CD4-positive, alpha-beta T cell treated with Interleukin-2 at 100 ng/mL for 4 hours (primary cell): ENCODE measurements around the gene MID1IP1.

Experiments used
- DNase-seq: peaks from one replicate; pipeline ENCODE4 v3.0.0-alpha.2; 2020; ENCODE audit warnings: low spot score

Gene MID1IP1

DNA sequence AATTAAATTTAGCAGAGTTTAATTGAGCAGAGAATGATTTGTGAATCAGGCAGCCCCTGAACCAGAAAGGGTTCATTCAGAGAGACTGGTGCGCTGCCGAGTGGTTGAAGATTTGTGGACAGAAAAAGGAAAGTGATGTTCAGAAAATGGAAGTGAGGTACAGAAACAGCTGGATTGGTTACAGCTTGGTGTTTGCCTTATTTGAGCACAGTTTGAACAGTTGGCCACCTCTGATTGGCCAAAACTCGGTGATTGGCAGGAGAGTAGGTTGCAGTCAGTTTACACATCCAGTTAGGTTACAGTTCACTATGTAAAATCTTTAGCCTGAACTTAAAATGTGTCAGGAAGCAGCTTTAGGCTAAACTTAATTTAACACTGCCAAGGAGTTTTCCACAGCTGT lies 14.9 kb downstream of the MID1IP1 start:
- peak; percentile 43 for DNase-seq

DNA sequence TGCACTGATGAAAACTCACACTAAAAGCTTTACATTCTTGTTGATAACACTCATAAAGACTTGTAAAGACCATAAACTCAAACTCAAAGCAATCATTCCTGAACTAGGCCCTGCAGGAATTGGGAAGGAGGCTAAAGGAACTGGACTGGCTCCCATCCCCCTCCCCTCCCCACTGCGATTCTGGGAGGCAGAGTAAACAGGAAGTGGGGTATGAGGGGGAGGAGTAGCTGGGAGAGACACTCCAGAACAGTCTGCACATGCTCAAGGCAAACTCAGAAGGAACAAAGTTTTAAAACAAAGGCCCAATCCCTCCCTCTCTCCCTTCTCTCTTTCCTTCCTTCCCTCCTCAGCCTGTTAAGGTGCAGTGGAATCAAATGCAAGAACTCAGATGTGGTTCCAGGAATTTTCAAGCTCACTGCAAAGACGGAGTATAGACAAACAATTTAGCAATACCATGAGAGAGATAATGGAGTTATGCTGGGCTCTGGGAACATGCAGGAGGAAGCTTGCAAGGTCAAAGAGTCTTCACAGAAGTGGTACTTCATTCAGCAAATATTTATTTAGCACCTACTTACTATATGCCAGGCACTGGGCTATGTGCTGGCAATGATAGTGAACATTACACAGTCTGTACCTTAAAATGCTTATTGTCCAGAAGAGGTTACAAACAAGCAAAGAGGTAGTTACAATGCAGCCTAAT lies 15.9 kb downstream of the MID1IP1 start:
- no peak for DNase-seq

DNA sequence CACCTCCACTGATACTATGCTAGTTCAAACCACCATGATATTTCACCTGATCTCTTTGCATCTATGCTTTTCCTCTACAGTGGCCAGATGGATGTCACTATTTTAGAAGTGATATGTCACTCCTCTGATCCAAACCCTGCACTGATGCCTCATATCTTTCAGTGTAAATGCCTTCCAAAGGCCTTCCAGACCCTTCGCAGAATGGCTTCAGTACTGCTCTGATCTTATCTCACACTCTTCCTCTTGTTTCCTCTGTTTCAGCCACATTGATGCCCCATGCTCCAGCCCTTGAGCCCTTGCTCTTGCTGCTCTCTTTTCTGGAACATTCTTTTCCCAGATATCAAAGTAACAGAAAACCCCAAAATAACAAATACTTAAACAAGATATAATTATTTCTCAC lies 17.9 kb downstream of the MID1IP1 start:
- DNase-seq: no peak

DNA sequence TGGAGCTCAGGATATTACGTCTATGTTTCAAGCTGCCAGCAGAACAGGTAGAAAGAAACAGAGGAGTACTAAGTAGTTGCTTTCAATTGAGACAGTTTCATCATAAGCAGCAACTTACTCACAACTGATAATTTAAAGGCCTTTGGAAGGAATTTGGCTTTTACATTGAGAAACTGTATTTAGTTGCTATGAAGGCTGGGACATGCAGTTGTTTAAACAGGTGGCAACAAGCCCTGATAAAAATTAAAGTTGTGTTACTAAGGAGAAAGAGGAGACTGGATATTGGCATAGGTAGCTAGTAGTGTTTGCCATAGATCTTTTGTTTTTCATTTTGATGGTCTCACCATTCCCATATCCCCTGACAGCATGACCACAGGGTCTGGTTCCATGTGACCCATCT lies 18.4 kb downstream of the MID1IP1 start:
- no peak for DNase-seq

DNA sequence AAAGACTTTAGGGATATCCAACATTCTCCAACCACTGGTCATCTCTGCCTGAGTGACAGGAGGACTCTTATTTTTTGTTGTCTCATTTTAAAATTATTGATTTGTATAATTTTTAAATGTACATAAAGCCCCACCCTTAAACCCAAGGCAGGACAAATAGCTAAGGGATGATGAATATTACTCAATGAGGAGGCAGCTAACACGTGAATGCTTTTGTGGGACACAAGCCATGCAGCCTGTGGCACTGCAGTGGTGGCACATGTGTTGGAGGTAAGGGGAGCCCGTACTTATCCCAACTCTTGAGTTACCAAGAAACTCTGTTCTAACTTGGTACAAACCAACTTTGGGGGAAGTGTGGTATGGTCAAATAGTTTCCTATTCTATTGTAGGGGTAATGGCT lies 19.5 kb downstream of the MID1IP1 start:
- DNase-seq: no peak

DNA sequence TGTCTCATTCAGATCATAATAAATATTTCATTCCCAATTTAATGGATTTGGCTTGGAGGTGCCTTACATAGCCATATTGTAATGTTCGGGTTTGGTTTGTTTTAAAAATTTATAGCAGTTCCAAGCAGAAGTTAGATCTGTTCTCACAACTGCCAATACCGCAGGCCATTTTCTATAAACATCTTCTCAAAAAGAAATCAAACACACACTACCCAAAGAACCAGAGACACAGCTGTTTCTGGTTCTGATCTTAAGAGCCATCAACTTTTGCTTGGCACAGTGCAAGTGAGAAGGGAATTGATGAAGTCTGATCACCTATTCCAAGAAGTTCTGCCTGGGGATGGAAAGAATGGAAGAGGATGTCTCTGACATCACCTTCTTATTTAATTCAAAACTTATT lies 22.9 kb downstream of the MID1IP1 start:
- no peak for DNase-seq

DNA sequence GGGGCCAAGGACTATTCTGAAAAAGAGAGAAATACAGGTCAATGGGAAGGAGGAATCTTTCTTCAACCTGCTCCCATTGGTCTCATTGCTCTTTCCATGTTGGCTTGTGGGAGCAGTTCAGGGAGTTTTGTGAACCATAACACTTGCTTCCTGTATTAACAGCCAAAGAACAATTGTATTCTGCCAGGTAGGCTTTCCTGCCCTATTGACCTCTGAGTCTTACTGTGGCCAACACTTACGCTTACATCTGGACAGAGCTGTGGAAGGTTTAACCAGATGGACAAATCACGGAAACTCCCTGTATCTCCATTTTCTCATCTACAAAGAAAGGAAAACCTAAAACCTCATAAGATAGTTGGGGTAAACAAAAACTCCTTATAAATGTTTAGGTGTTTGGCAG lies 30.7 kb downstream of the MID1IP1 start:
- no peak for DNase-seq

DNA sequence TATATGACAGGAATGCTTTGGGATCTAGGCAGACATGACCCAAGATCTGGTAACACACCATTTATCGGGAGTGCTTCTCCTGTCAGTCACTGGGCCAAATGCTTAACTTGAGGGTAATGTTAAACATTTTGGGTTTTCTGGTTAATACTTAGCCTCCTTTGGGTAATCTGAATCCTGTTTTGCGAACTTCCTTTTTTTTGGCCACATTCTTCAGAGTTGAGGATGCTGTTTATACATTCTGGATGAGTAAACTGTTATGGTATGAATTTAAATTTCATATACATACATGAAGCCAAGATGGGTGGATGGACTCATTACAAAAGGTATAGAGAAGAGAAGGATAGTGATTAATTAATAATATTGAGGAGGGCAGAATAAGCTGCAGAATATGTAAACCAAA lies 36.1 kb downstream of the MID1IP1 start:
- no peak for DNase-seq

DNA sequence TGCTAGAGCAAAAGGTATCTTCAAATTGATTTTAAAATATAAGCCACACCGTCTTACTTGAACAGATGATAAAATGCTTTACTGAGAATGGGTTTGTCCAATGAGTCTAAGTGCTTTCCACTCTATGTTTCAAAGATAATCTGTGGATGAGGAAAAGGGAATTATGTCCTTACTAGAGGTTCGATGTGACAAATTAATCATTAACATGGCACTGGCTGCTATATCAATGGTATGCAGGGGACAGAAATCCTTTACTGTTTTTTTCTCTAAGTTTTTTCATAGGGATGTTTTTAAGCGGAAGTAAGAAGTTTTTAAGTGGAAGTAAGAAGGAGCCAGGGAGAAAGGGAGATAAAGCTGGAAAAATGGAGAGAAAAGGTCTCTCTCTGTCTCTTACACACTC lies 38.0 kb downstream of the MID1IP1 start:
- DNase-seq: no peak

DNA sequence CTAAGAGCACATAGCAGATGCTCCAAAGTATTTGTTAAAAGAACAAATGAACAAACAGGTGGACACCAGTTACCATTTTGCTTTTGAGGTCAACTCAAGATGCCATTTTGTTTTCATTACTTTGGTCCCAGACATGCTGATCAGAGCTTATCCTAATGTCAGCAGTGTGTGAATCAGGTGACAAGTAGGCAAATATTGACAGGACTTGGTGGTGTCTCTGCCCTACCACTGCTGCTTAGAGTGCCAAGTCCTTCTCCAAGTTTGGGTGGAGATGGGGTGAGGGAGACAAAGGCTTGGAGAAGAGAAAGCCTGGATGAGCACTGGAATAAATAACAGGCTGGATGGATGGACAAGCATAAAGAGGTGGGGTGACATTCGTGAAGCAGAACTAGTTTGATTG lies 38.7 kb downstream of the MID1IP1 start:
- DNase-seq: no peak

DNA sequence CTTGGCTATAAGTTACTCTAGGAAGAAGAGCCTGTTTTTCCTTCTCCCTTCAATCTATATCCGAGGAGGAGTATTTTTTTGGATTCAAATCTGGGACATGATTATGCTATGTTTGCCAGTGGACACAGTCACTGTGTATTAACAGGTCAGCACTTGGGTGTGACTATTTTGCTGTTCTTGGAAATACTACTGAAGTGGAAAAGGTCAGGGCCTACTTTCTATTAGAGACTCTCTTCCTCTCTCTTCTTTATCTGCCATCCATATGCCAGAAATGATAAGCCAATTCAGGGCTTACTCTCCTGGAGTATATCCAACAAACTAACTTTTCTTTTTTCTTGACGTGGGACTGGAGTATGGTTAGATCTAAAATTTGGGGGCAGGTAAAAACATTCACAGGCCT lies 40.5 kb downstream of the MID1IP1 start:
- DNase-seq: no peak

DNA sequence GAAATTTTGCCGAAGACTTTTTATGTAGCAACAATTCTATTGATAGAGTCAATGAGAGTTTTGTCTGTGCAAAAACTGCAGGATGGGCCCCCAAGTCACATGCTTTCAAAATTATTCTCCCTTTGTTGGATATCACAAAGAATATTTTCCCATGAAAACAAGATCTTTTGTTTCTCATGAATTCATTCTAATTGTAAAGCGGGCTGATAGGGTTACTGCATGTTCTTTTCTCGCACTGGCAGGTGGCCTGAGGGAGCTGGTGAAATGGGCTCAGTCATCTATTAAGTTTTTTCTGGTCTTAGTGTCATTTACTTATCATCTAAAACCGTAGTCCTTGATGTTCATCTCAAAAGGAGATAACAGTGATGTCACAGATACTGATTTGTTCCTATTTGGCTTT lies 44.2 kb downstream of the MID1IP1 start:
- DNase-seq: no peak

DNA sequence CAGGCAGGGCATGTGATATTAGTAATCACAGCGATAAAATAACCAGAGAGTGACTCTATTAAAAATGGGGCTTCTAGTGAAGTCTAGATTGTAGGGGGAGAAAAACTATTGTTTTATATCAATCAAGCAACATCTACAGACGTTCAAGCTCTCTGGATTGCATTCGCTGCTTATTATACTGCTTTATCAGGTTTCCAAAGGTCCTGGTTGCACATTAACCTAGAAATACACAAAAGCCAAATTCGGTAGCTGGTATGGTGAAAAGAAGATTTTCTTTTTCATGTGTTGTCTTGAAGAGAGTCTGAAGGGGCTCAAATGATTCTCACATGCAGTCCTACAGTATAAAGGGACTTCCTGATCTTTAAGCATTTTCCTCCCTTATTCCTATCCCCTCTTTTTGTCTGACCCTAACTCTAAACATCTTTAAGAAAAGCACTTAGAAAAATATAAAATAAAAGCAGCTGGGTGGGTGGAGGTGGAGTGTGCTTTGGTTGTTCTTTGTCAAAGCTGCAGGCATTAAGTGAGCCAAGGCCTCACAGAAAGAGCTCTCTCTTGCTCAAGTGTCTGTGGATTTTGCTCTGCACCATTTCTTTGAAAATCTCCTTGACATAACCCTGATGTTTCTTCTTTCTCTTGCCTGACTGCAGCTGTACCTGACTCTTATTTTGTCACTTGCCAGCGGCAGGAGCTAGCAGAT lies 46.1 kb downstream of the MID1IP1 start:
- no peak for DNase-seq

DNA sequence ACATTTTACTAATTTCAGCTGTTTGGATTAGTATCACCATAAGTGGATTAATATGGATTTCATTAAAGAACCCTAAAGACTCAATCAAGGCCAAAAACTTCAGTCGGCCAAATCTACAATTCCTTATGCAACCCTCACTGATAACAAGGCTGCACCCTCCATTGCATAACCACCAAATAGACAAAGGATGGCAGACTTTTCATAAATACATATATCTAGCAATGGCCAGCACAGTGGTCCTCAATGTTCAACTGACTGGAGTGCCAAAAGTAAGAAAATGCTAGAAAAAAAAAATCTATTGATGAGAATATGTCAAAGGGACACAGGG lies 46.6 kb downstream of the MID1IP1 start:
- no peak for DNase-seq

DNA sequence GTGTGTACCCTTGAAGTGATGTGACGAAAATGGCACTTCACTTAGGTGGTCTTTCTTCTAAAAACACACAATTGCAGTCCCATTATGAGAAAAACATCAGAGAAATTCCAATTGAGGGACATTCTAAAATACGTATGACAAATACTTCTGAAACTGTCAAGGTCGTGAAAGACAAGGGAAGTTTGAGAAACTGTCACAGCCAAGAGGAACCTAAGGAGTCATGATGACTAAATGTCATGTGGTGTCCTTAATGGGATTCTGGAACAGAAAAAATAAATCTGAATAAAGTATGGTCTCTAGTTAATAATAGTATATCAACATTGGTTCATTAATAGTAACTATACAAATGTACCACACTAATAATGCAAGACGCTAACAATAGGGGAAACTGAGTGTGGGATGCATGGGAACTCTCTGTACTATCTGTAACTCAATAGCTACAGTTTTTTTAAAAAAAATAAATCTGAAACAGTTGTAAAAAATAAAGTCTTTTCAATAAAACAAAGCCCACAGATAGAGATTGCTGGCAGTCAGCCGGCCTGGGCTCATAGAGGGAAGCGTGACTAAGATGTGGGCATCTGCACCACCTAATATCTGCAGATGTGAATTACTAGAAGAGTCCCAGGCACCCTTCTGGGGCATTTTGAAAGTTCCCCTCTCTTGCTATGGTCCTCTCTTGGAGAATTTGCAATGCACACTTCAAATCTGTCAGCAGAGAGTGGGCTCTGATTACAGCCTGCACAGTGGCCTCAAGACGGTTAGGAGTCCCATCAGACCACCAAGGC lies 47.6 kb downstream of the MID1IP1 start:
- DNase-seq: no peak

DNA sequence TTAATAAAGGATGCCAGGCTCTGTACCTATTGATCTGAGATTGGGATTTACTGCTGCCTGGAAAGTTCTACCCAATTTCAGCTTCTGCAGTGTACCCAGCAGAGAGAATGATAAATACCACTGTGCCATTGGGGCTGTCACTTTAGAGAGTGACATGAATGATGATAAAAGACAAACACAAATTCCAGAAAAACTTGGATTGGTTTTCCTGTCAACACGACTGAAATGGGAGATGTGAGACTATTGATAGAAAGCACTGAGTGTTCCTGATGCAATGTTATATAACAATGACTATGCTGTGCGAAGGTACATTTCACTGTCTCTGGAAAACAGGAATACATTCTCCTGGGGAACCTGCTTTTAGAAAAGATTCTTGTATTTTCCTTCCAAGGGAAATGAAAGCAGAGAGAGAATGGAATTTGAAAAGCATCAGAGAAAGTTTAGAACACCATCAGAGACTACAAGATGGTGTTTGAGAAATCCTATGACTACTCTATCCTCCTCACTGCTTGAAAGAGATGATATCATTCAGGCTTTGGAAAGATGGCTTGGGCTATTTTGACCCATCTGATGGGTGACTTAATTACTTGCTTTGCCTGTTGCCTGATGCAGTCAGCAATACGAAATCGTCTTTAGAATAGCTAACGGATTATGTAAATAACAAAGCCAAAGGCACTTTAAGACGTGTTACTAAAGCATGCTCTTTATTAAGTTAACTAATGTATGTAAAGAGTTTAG lies 49.7 kb downstream of the MID1IP1 start:
- no peak for DNase-seq

DNA sequence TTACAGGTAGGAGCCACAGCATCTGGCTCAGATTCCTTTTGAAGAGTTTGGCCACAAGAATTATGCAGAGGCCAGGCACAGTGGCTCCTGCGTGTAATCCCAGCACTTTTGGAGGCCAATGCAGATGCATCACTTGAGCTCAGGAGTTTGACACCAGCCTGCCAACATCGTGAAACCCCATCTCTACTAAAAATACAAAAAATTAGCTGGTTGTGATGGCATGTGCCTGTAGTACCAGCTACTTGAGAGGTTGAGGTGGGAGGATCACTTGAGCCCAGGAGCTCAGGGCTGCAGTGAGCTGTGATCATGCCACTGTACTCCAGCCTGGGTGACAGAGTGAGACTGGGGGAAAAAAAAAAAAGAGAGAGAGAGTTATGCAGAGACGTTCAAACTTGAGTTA lies 53.0 kb downstream of the MID1IP1 start:
- no peak for DNase-seq
